Measurements from ENCODE around the gene TSPAN17. TPM values are rescaled to one million over a fixed set of nuclear protein-coding genes. Genes with fewer than 3 reads are reported as not detected.
A peak's percentile ranks its signal among the peaks of the same experiment; 100 is the strongest.

Gene TSPAN17
- total and polyA plus RNA-seq, 5 donors, result 15.8 to 23.7 (median 18.6) TPM

GRCh38 chr5:176660860-176661641 lies 13.8 kb downstream of the TSPAN17 start:
- Histone ChIP-seq H3K9me3 (ENCODE audit: control insufficient read depth, low read length) (no peaks in the 10 kb centered on the region), H3K27ac (ENCODE audit: low read length) (no peak overlapping the region), H3K4me3 (ENCODE audit: low read length) (no peak overlapping the region), H3K4me1 (ENCODE audit: control insufficient read depth, insufficient read depth, low read length) (no peaks in the 10 kb centered on the region), H3K27me3 (ENCODE audit: control insufficient read depth, insufficient read depth) (no peaks in the 10 kb centered on the region)
- 52% methylated on average over 33 of the region's 33 CpGs for WGBS
- intact Hi-C loops (cut with DNase I), result loop anchor here in 3 of 4 donors (5.0 to 10.0 kb wide), 3 partner anchors 151 to 296 kb away; partner anchors contain the start of gene UNC5A (in 1 of the 3)
- DNase-seq (peak; percentile 79 to 88 (median 86)), ATAC-seq (peak; percentile 76 to 78)

GRCh38 chr5:176661676-176662075 lies 14.4 kb downstream of the TSPAN17 start:
- intact Hi-C loops (cut with DNase I), result loop anchor here in 3 of 4 donors (5.0 to 10.0 kb wide), 3 partner anchors 151 to 296 kb away; partner anchors contain the start of gene UNC5A (in 1 of the 3)
- H3K27me3 ChIP-seq (ENCODE audit: control insufficient read depth, insufficient read depth), result no peaks in the 10 kb centered on the region
- no peak for ATAC-seq

GRCh38 chr5:176662371-176663333 lies 15.4 kb downstream of the TSPAN17 start:
- Histone ChIP-seq H3K27ac (ENCODE audit: low read length) (no peak overlapping the region), H3K4me1 (ENCODE audit: control insufficient read depth, insufficient read depth, low read length) (no peaks in the 10 kb centered on the region), H3K27me3 (ENCODE audit: control insufficient read depth, insufficient read depth) (no peaks in the 10 kb centered on the region), H3K9me3 (ENCODE audit: control insufficient read depth, low read length) (no peaks in the 10 kb centered on the region), H3K4me3 (ENCODE audit: low read length) (no peak overlapping the region)
- WGBS, result 84% methylated on average over 21 of the region's 21 CpGs
- ATAC-seq, result no peak
- intact Hi-C loops (cut with DNase I), result loop anchor here in 3 of 4 donors (5.0 to 10.0 kb wide), 3 partner anchors 150 to 295 kb away; partner anchors contain the start of gene UNC5A (in 1 of the 3)
- DNase-seq, result peak in 1 of 3 donors; percentile 44

More at GRCh38 chr5:176661676-176662075, 14.4 kb downstream of the TSPAN17 start:
- no peak overlapping the region for H3K27ac ChIP-seq (ENCODE audit: low read length)
- H3K9me3 ChIP-seq (ENCODE audit: control insufficient read depth, low read length), result no peaks in the 10 kb centered on the region
- WGBS, result 82% methylated on average over 10 of the region's 10 CpGs
- H3K4me3 ChIP-seq (ENCODE audit: low read length), result no peak overlapping the region
- peak in 1 of 3 donors; percentile 23 for DNase-seq
- H3K4me1 ChIP-seq (ENCODE audit: control insufficient read depth, insufficient read depth, low read length), result no peaks in the 10 kb centered on the region

GRCh38 chr5:176663566-176663965 lies 16.3 kb downstream of the TSPAN17 start:
- intact Hi-C loops (cut with DNase I), result loop anchor here in 3 of 4 donors (5.0 to 10.0 kb wide), 3 partner anchors 149 to 294 kb away; partner anchors contain the start of gene UNC5A (in 1 of the 3)
- Histone ChIP-seq H3K27me3 (ENCODE audit: control insufficient read depth, insufficient read depth) (no peaks in the 10 kb centered on the region), H3K27ac (ENCODE audit: low read length) (no peak overlapping the region), H3K9me3 (ENCODE audit: control insufficient read depth, low read length) (no peaks in the 10 kb centered on the region), H3K4me1 (ENCODE audit: control insufficient read depth, insufficient read depth, low read length) (no peaks in the 10 kb centered on the region), H3K4me3 (ENCODE audit: low read length) (no peak overlapping the region)
- ATAC-seq (no peak), DNase-seq (no peak)
- WGBS, result 77% methylated on average over 10 of the region's 10 CpGs

GRCh38 chr5:176664479-176664878 lies 17.2 kb downstream of the TSPAN17 start:
- DNase-seq (peak in 1 of 3 donors; percentile 18), ATAC-seq (no peak)
- Histone ChIP-seq H3K4me1 (ENCODE audit: control insufficient read depth, insufficient read depth, low read length) (no peaks in the 10 kb centered on the region), H3K9me3 (ENCODE audit: control insufficient read depth, low read length) (no peaks in the 10 kb centered on the region), H3K27ac (ENCODE audit: low read length) (no peak overlapping the region), H3K4me3 (ENCODE audit: low read length) (no peak overlapping the region), H3K27me3 (ENCODE audit: control insufficient read depth, insufficient read depth) (no peaks in the 10 kb centered on the region)
- intact Hi-C loops (cut with DNase I), result loop anchor here in 3 of 4 donors (5.0 to 10.0 kb wide), 3 partner anchors 148 to 293 kb away; partner anchors contain the start of gene UNC5A (in 1 of the 3)
- 34% methylated on average over 6 of the region's 6 CpGs for WGBS

GRCh38 chr5:176664886-176665285 lies 17.6 kb downstream of the TSPAN17 start:
- DNase-seq (peak in 1 of 3 donors; percentile 37), ATAC-seq (no peak)
- no peak overlapping the region for H3K4me3 ChIP-seq (ENCODE audit: low read length)
- no peak overlapping the region for H3K27ac ChIP-seq (ENCODE audit: low read length)
- intact Hi-C loops (cut with DNase I), result loop anchor here in 3 of 4 donors (5.0 to 10.0 kb wide), 3 partner anchors 147 to 292 kb away; partner anchors contain the start of gene UNC5A (in 1 of the 3)
- H3K4me1 ChIP-seq (ENCODE audit: control insufficient read depth, insufficient read depth, low read length), result no peaks in the 10 kb centered on the region
- 19% methylated on average over 19 of the region's 19 CpGs for WGBS
- no peaks in the 10 kb centered on the region for H3K27me3 ChIP-seq (ENCODE audit: control insufficient read depth, insufficient read depth)
- no peaks in the 10 kb centered on the region for H3K9me3 ChIP-seq (ENCODE audit: control insufficient read depth, low read length)

- 89% methylated on average over 6 of the region's 6 CpGs for WGBS
- Histone ChIP-seq H3K4me1 (ENCODE audit: control insufficient read depth, insufficient read depth, low read length) (no peaks in the 10 kb centered on the region), H3K9me3 (ENCODE audit: control insufficient read depth, low read length) (no peaks in the 10 kb centered on the region), H3K4me3 (ENCODE audit: low read length) (no peak overlapping the region), H3K27ac (ENCODE audit: low read length) (no peak overlapping the region), H3K27me3 (ENCODE audit: control insufficient read depth, insufficient read depth) (no peaks in the 10 kb centered on the region)
- ATAC-seq (no peak), DNase-seq (peak in 1 of 3 donors; percentile 11)
- intact Hi-C loops (cut with DNase I), result loop anchor here in 1 of 4 donors (10.0 kb wide), 1 partner anchor 279 kb away; no protein-coding TSS in a partner anchor
These were observed 18.2 kb downstream of the TSPAN17 start for GRCh38 chr5:176665517-176665916.

- DNase-seq, result peak in 1 of 3 donors; percentile 25
- H3K27ac ChIP-seq (ENCODE audit: low read length), result no peak overlapping the region
- intact Hi-C loops (cut with DNase I), result loop anchor here in 1 of 4 donors (10.0 kb wide), 1 partner anchor 277 kb away; no protein-coding TSS in a partner anchor
- no peak for ATAC-seq
- WGBS, result 64% methylated on average over 7 of the region's 7 CpGs
- H3K4me1 ChIP-seq (ENCODE audit: control insufficient read depth, insufficient read depth, low read length), result no peaks in the 10 kb centered on the region
- no peaks in the 10 kb centered on the region for H3K9me3 ChIP-seq (ENCODE audit: control insufficient read depth, low read length)
- H3K4me3 ChIP-seq (ENCODE audit: low read length), result no peak overlapping the region
- no peaks in the 10 kb centered on the region for H3K27me3 ChIP-seq (ENCODE audit: control insufficient read depth, insufficient read depth)
These were observed 20.4 kb downstream of the TSPAN17 start for GRCh38 chr5:176667637-176668036.

GRCh38 chr5:176670449-176670848 lies 23.2 kb downstream of the TSPAN17 start:
- intact Hi-C loops (cut with DNase I), result no loop called here
- no peaks in the 10 kb centered on the region for H3K4me1 ChIP-seq (ENCODE audit: control insufficient read depth, insufficient read depth, low read length)
- DNase-seq (peak in 1 of 3 donors; percentile 7), ATAC-seq (no peak)
- no peaks in the 10 kb centered on the region for H3K27me3 ChIP-seq (ENCODE audit: control insufficient read depth, insufficient read depth)
- no peak overlapping the region for H3K4me3 ChIP-seq (ENCODE audit: low read length)
- WGBS, result 79% methylated on average over 8 of the region's 8 CpGs
- H3K27ac ChIP-seq (ENCODE audit: low read length), result no peak overlapping the region
- no peaks in the 10 kb centered on the region for H3K9me3 ChIP-seq (ENCODE audit: control insufficient read depth, low read length)

GRCh38 chr5:176671399-176671798 lies 24.1 kb downstream of the TSPAN17 start:
- H3K4me3 ChIP-seq (ENCODE audit: low read length), result no peak overlapping the region
- H3K4me1 ChIP-seq (ENCODE audit: control insufficient read depth, insufficient read depth, low read length), result peaks cover 3% of the 10 kb centered on the region
- intact Hi-C loops (cut with DNase I), result no loop called here
- no peaks in the 10 kb centered on the region for H3K27me3 ChIP-seq (ENCODE audit: control insufficient read depth, insufficient read depth)
- no peak for ATAC-seq
- 68% methylated on average over 4 of the region's 4 CpGs for WGBS
- H3K27ac ChIP-seq (ENCODE audit: low read length), result no peak overlapping the region
- no peaks in the 10 kb centered on the region for H3K9me3 ChIP-seq (ENCODE audit: control insufficient read depth, low read length)
- DNase-seq, result no peak

All from right cardiac atrium (tissue), 5 donors.